Measurements from ENCODE around the gene CDH26. TPM values are rescaled to one million over a fixed set of nuclear protein-coding genes. Genes with fewer than 3 reads are reported as not detected.

The CDH26 gene
- polyA plus RNA-seq, 1 experiment: 0.18 TPM

GRCh38 chr20:59992526-59993084, 34.4 kb downstream of the CDH26 start:
- H3K4me3 ChIP-seq (ENCODE audit: low read depth, low read length): no peak overlapping the region
- H3K27me3 ChIP-seq (ENCODE audit: control insufficient read depth, insufficient read depth, low read length): peaks cover 2% of the 10 kb centered on the region; the same call in 1 of the 2 replicates
- no peak for DNase-seq (ENCODE audit: low read depth)
- H3K36me3 ChIP-seq (ENCODE audit: control insufficient read depth, insufficient read depth, low read length): no peaks in the 10 kb centered on the region
- TF ChIP-seq, protein P1, sequence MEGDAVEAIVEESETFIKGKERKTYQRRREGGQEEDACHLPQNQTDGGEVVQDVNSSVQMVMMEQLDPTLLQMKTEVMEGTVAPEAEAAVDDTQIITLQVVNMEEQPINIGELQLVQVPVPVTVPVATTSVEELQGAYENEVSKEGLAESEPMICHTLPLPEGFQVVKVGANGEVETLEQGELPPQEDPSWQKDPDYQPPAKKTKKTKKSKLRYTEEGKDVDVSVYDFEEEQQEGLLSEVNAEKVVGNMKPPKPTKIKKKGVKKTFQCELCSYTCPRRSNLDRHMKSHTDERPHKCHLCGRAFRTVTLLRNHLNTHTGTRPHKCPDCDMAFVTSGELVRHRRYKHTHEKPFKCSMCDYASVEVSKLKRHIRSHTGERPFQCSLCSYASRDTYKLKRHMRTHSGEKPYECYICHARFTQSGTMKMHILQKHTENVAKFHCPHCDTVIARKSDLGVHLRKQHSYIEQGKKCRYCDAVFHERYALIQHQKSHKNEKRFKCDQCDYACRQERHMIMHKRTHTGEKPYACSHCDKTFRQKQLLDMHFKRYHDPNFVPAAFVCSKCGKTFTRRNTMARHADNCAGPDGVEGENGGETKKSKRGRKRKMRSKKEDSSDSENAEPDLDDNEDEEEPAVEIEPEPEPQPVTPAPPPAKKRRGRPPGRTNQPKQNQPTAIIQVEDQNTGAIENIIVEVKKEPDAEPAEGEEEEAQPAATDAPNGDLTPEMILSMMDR (IDR thresholded peaks at IDR 0.05; ENCODE audit: insufficient read depth, low read depth, low read length): peak; percentile 28; the same call in 1 of the 2 replicates
- POLR2A ChIA-PET: no interaction called here
- CTCF ChIA-PET: interaction anchor here (0.7 to 1.6 kb wide), 6 partner anchors 9 to 65 kb away, joined by 3 to 6 read pairs (median 3); no protein-coding TSS in a partner anchor

GRCh38 chr20:59993736-59994430, 35.7 kb downstream of the CDH26 start:
- ChIA-PET CTCF (interaction anchor here (0.8 to 1.3 kb wide), 4 partner anchors 7 to 69 kb away, joined by 3 to 5 read pairs (median 3); no protein-coding TSS in a partner anchor), POLR2A (no interaction called here)
- DNase-seq (ENCODE audit: low read depth): no peak
- Histone ChIP-seq H3K4me3 (ENCODE audit: low read depth, low read length) (no peak overlapping the region), H3K27me3 (ENCODE audit: control insufficient read depth, insufficient read depth, low read length) (peaks cover 4% of the 10 kb centered on the region; the same call in 1 of the 2 replicates), H3K36me3 (ENCODE audit: control insufficient read depth, insufficient read depth, low read length) (no peaks in the 10 kb centered on the region)
- TF ChIP-seq, protein P1 (IDR thresholded peaks at IDR 0.05; ENCODE audit: insufficient read depth, low read depth, low read length): no peak

- Histone ChIP-seq H3K4me3 (ENCODE audit: low read depth, low read length) (no peak overlapping the region), H3K27me3 (ENCODE audit: control insufficient read depth, insufficient read depth, low read length) (peaks cover 5% of the 10 kb centered on the region), H3K36me3 (ENCODE audit: control insufficient read depth, insufficient read depth, low read length) (no peaks in the 10 kb centered on the region)
- ChIA-PET POLR2A (no interaction called here), CTCF (no interaction called here)
- no peak for DNase-seq (ENCODE audit: low read depth)
- TF ChIP-seq, protein P1 (IDR thresholded peaks at IDR 0.05; ENCODE audit: insufficient read depth, low read depth, low read length): no peak
Observed at GRCh38 chr20:59994697-59995122, 36.5 kb downstream of the CDH26 start.

- Histone ChIP-seq H3K27me3 (ENCODE audit: control insufficient read depth, insufficient read depth, low read length) (peaks cover 5% of the 10 kb centered on the region), H3K4me3 (ENCODE audit: low read depth, low read length) (no peak overlapping the region), H3K36me3 (ENCODE audit: control insufficient read depth, insufficient read depth, low read length) (no peaks in the 10 kb centered on the region)
- TF ChIP-seq, protein P1 (IDR thresholded peaks at IDR 0.05; ENCODE audit: insufficient read depth, low read depth, low read length): no peak
- no peak for DNase-seq (ENCODE audit: low read depth)
- ChIA-PET CTCF (no interaction called here), POLR2A (no interaction called here)
Observed at GRCh38 chr20:59996108-59996507, 37.9 kb downstream of the CDH26 start.

GRCh38 chr20:59997896-59998295, 39.7 kb downstream of the CDH26 start:
- ChIA-PET CTCF (interaction anchor here (1.6 to 1.7 kb wide), 2 partner anchors 9 to 12 kb away, joined by 4 to 5 read pairs; no protein-coding TSS in a partner anchor), POLR2A (no interaction called here)
- peaks cover 5% of the 10 kb centered on the region for H3K27me3 ChIP-seq (ENCODE audit: control insufficient read depth, insufficient read depth, low read length)
- no peak overlapping the region for H3K4me3 ChIP-seq (ENCODE audit: low read depth, low read length)
- no peak for DNase-seq (ENCODE audit: low read depth)
- no peaks in the 10 kb centered on the region for H3K36me3 ChIP-seq (ENCODE audit: control insufficient read depth, insufficient read depth, low read length)
- TF ChIP-seq, protein P1 (IDR thresholded peaks at IDR 0.05; ENCODE audit: insufficient read depth, low read depth, low read length): no peak
